K562 (cell line): ENCODE results near the gene KCNT1. TPM values are rescaled to one million over a fixed set of nuclear protein-coding genes. Genes with fewer than 3 reads are reported as not detected.

ENCODE experiments used
- ATAC-seq: fragments of 200-7000 bp; cut with Tn5 transposase; 3 replicates; pipeline ENCODE4 v1.9.1; 2020; ENCODE audit warnings: moderate library complexity
- BruUV-seq: library from RNA; stranded (reverse); fragments of 400-500 nt; replicated peaks from 2 replicates; lab custom pipeline; 2021; lab: Mats Ljungman, UMichigan
- CTCF ChIA-PET: fragments of 300-600 bp; formaldehyde crosslinking; extraction: SDS; loops from one replicate; lab custom pipeline; 2021; ENCODE audit warnings: low intra/inter-chr PET ratio; lab: Yijun Ruan, JAX
- POLR2A ChIA-PET: fragments of 300-600, 350-650 bp; sonication (Branson Sonifier 250); formaldehyde crosslinking; extraction: SDS; loops from one replicate; lab custom pipeline; 2021; ENCODE audit warnings: antibody characterized with exemption, inconsistent platforms; lab: Yijun Ruan, JAX
- DNase-seq, 4 experiments: peaks; one replicate each; pipeline versions ENCODE4 v3.0.0 to v3.0.0-alpha.2; 2011 to 2018; ENCODE audit warnings: low spot score in 3 of 4, mixed read lengths in 3 of 4; ENCODE audit errors: extremely low read depth in 1 of 4
- FAIRE-seq: peaks from 2 replicates; lab custom pipeline; 2011; peaks lifted over from hg19 to GRCh38; lab: Jason Lieb, UNC
- H2AFZ ChIP-seq: 2 replicates; pipeline ENCODE4 v1.6.0; 2011; ENCODE audit warnings: low read depth, low read length, control low read depth, inconsistent platforms
- H3K27ac ChIP-seq: fragments of 200-600 bp; 3 replicates; pipeline ENCODE4 v1.8.0; 2011; ENCODE audit warnings: low read depth, mild to moderate bottlenecking, control low read depth, inconsistent platforms, low read length, moderate library complexity, mixed read lengths; ENCODE audit errors: extremely low read depth
- H3K27me3 ChIP-seq, 2 experiments: fragments of 300-600 bp in 1 of 2; 2 replicates in 1 of 2; 3 replicates in 1 of 2; pipeline versions ENCODE4 v1.6.0 to v1.8.0; 2011; ENCODE audit warnings: inconsistent platforms in 2 of 2, low read length in 2 of 2, mild to moderate bottlenecking in 1 of 2, mixed read lengths in 1 of 2, moderate library complexity in 1 of 2; ENCODE audit not compliant: control insufficient read depth in 2 of 2, insufficient read depth in 2 of 2
- H3K36me3 ChIP-seq: fragments of 300-600 bp; 3 replicates; pipeline ENCODE4 v1.8.0; 2011; ENCODE audit warnings: mild to moderate bottlenecking, low read length, inconsistent platforms; ENCODE audit not compliant: control insufficient read depth, insufficient read depth
- H3K4me1 ChIP-seq, 2 experiments: fragments of 200-600 bp in 1 of 2; replicated peaks in 1 of 2; 2 replicates in 1 of 2; 3 replicates in 1 of 2; pipeline versions ENCODE4 v1.5.1 to v1.8.0; 2011; ENCODE audit warnings: inconsistent platforms in 2 of 2, low read length in 2 of 2, mild to moderate bottlenecking in 1 of 2, mixed read lengths in 1 of 2, moderate library complexity in 1 of 2; ENCODE audit not compliant: control insufficient read depth in 2 of 2, insufficient read depth in 2 of 2
- H3K4me2 ChIP-seq: 2 replicates; pipeline ENCODE4 v1.6.1; 2011; ENCODE audit warnings: low read length, control low read depth, inconsistent platforms, mixed read lengths; ENCODE audit not compliant: insufficient read depth
- H3K4me3 ChIP-seq: fragments of 200-600 bp; sonication (generic), shearing (Covaris generic); 2 replicates; pipeline ENCODE4 v1.5.1; 2016; ENCODE audit warnings: control low read depth, inconsistent platforms
- H3K79me2 ChIP-seq: fragments of 200-600 bp; 3 replicates; pipeline ENCODE4 v1.8.0; 2011; ENCODE audit warnings: low read length, inconsistent platforms; ENCODE audit not compliant: control insufficient read depth, insufficient read depth
- H3K9ac ChIP-seq, 2 experiments: 2 replicates each; pipeline versions ENCODE4 v1.6.0 to v1.6.1; 2011; ENCODE audit warnings: low read depth in 2 of 2, low read length in 2 of 2, control low read depth in 1 of 2, inconsistent platforms in 1 of 2, mild to moderate bottlenecking in 1 of 2, mixed read lengths in 1 of 2; ENCODE audit not compliant: insufficient read depth in 1 of 2
- H3K9me1 ChIP-seq: one replicate; pipeline ENCODE4 v1.6.0; 2011; ENCODE audit warnings: inconsistent platforms, mild to moderate bottlenecking, low read length, moderate library complexity; ENCODE audit not compliant: control insufficient read depth, insufficient read depth
- H3K9me3 ChIP-seq: replicated peaks from 2 replicates; pipeline ENCODE4 v1.5.1; 2011; ENCODE audit warnings: low read depth, low read length, inconsistent platforms; ENCODE audit not compliant: control insufficient read depth, insufficient read depth
- H4K20me1 ChIP-seq: replicated peaks from 2 replicates; pipeline ENCODE4 v1.6.1; 2011; ENCODE audit warnings: low read length, inconsistent platforms, mixed read lengths; ENCODE audit not compliant: control insufficient read depth, insufficient read depth
- CAMTA2 ChIP-seq: fragments of 250-450 bp; sonication (Bioruptor Pico); conservative IDR thresholded peaks from 2 replicates; pipeline ENCODE4 v1.5.1; 2022
- KLF1 ChIP-seq: fragments of 450-650 bp; IDR thresholded peaks from 2 replicates; pipeline ENCODE4 v1.6.1; 2016; ENCODE audit warnings: missing genetic modification characterization, missing compliant biosample characterization
- KLF13 ChIP-seq: fragments of 450-650 bp; IDR thresholded peaks from 2 replicates; pipeline ENCODE4 v1.6.1; 2016; ENCODE audit warnings: missing genetic modification characterization, low read depth, mild to moderate bottlenecking, missing compliant biosample characterization, moderate library complexity, borderline replicate concordance
- MECOM ChIP-seq: fragments of 250-450 bp; sonication (Bioruptor Pico); IDR thresholded peaks from 2 replicates; pipeline ENCODE4 v1.8.0; 2022; ENCODE audit warnings: inconsistent platforms
- MEF2A ChIP-seq: IDR thresholded peaks from 2 replicates; pipeline ENCODE4 v1.6.1; 2011; ENCODE audit warnings: low read depth, mild to moderate bottlenecking, low read length, moderate library complexity; ENCODE audit not compliant: control insufficient read depth
- RNF2 ChIP-seq: sonication (generic); IDR thresholded peaks from 2 replicates; pipeline ENCODE4 v1.6.1; 2016
- SMC3 ChIP-seq: conservative IDR thresholded peaks from 2 replicates; pipeline ENCODE4 v1.6.1; 2011; ENCODE audit warnings: low read depth, low read length, improper control_type of control experiment; ENCODE audit not compliant: insufficient read depth
- TGIF2 ChIP-seq: sonication (generic); formaldehyde crosslinking; IDR thresholded peaks from 2 replicates; pipeline ENCODE4 v1.8.1; 2022; ENCODE audit warnings: mild to moderate bottlenecking, missing genetic modification reagents, moderate library complexity
- ZNF282 ChIP-seq: sonication (generic); formaldehyde crosslinking; IDR thresholded peaks from 2 replicates; pipeline ENCODE4 v1.8.1; 2023; ENCODE audit warnings: missing genetic modification reagents
- ZNF384 ChIP-seq: IDR thresholded peaks from 2 replicates; pipeline ENCODE4 v1.6.1; 2012; ENCODE audit warnings: low read depth, low read length, improper control_type of control experiment
- ZNF764 ChIP-seq: fragments of 250-450 bp; sonication (Bioruptor Pico); IDR thresholded peaks from 2 replicates; pipeline ENCODE4 v1.4.0; 2020; ENCODE audit warnings: low read depth, mild to moderate bottlenecking, moderate library complexity
- WGBS: fragments of 100-300 bp; shearing (Covaris generic); methylation state at CpG from one replicate; pipeline ENCODE4 v1.1.6; 2016; ENCODE audit warnings: low coverage, mixed read lengths; ENCODE audit not compliant: insufficient coverage; ENCODE audit errors: missing lambda C conversion rate; 5-methylcytosine and 5-hydroxymethylcytosine counted together
- in situ Hi-C: fragments of 300-500 bp; cut with MboI; formaldehyde crosslinking; loops from 4 replicates; pipeline ENCODE4 v1.15.0; 2018; ENCODE audit warnings: inconsistent platforms, mixed read lengths
- intact Hi-C: fragments of 100-400 bp; cut with micrococcal nuclease; formaldehyde crosslinking; loops from 2 replicates; pipeline ENCODE4 v1.14.2; 2022
- polyA plus RNA-seq, 8 experiments: library from polyadenylated mRNA; depleted of rRNA in 4 of 8; stranded (reverse) in 5 of 8; unstranded in 3 of 8; fragments of >200 nt; fragmentation: Nextera tagmentation in 2 of 8; fragmentation: Illumina TruSeq in 1 of 8; extraction: Ambion mirVana in 2 of 8; extraction: Trizol in 1 of 8; gene quantifications; 2 replicates each; pipeline versions ENCODE4 v1.2.1 to v1.2.3, GENCODE V29; 2011 to 2014; ENCODE audit warnings: inconsistent platforms in 1 of 8, missing spikeins in 1 of 8
- total RNA-seq, 7 experiments: library from RNA; depleted of rRNA in 6 of 7; stranded (reverse); fragments of >200 nt in 6 of 7; fragmentation: Illumina TruSeq in 2 of 7; extraction: Trizol in 2 of 7; gene quantifications; 2 replicates each; pipeline versions ENCODE4 v1.2.1 to v1.2.3, GENCODE V29; 2011 to 2021; ENCODE audit warnings: low replicate concordance in 1 of 7
- TF ChIP-seq, protein P1 (sequence below): fragments of 450-650 bp; IDR thresholded peaks from 2 replicates; pipeline ENCODE4 v1.6.1; 2016
- TF ChIP-seq, protein P2 (sequence below), 2 experiments: fragments of 450-650 bp in 1 of 2; sonication (generic) in 1 of 2; formaldehyde crosslinking in 1 of 2; IDR thresholded peaks in 1 of 2; conservative IDR thresholded peaks in 1 of 2; 2 replicates each; pipeline versions ENCODE4 v1.6.1 to v1.8.1; 2016 to 2023; ENCODE audit warnings: mild to moderate bottlenecking in 2 of 2, moderate library complexity in 2 of 2, inconsistent platforms in 1 of 2, missing genetic modification reagents in 1 of 2
- TF ChIP-seq, protein P3 (sequence below): sonication (generic); formaldehyde crosslinking; IDR thresholded peaks from 2 replicates; pipeline ENCODE4 v1.8.0; 2022; ENCODE audit warnings: missing genetic modification reagents, mild to moderate bottlenecking, moderate library complexity, borderline replicate concordance
- TF ChIP-seq, protein P4 (sequence below): fragments of 450-650 bp; IDR thresholded peaks from 2 replicates; pipeline ENCODE4 v1.6.1; 2016; ENCODE audit warnings: missing biosample characterization, missing genetic modification characterization
- TF ChIP-seq, protein P5 (sequence below), 2 experiments: fragments of 200-800 bp in 1 of 2; sonication (Bioruptor generic) in 1 of 2; sonication (generic) in 1 of 2; formaldehyde crosslinking in 1 of 2; IDR thresholded peaks in 1 of 2; conservative IDR thresholded peaks in 1 of 2; 2 replicates each; pipeline versions ENCODE4 v1.5.0 to v1.6.1; 2016 to 2020; ENCODE audit warnings: missing compliant biosample characterization in 1 of 2, missing genetic modification characterization in 1 of 2, missing genetic modification reagents in 1 of 2

Gene KCNT1
- total and polyA plus RNA-seq, 9 of the 15 experiments (the other 6 are each of a cell fraction or from before 2014, with no cell fraction given), result 0.05 TPM; not detected in 8

DNA sequence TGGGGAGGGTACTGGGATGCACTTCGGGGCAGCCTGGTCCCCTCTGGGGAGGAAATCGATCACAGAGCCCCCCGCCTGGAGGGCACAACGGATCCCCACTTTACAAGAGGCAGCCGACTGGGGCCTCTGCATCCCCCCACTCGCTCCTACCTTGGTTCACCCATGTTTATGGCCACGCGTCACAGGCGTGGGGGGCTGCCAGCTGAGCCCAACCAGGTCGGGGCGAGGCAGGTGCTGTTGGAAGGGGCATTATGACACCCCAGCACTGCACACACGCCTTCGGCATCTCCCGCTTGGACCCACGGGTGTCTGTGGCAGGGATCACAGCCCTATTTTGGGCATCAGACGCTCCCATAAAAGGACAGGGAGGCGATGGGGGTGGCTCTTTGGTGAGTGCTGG lies 17.3 kb upstream of the KCNT1 start (continued):
- TF ChIP-seq ZNF282 (no peak), KLF1 (no peak), MECOM (CRISPR knock-in tag) (no peak), RNF2 (no peak), CAMTA2 (no peak)

DNA sequence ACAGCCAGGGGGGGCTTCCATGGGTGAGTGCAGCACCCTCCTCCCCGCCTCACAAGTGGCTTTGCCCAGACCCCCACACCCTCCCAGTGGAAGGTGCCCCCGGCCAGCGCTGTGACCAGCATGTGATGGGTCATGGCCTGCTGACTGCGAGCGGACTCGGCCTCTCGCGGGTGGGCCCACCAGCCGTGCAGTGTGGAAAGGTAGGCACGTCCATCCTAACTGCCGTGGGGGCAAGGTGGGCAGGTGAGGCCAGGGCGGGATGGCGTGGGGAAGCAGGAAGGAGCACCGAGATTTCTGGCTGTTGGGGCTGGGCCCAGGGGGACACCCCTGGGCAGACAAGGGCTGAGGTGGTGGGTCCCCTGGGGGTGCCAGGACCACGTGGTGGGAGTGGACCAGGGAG lies 14.8 kb upstream of the KCNT1 start:
- WGBS, result 2% methylated on average over 14 of the region's 15 CpGs
- ATAC-seq (no peak), FAIRE-seq (no peak), DNase-seq (no peak)
- intact Hi-C loops (loop anchor here (10.0 kb wide), 1 partner anchor 82 kb away; no protein-coding TSS in a partner anchor), in situ Hi-C loops (no loop called here)
- Histone ChIP-seq H3K36me3 (no peaks in the 10 kb centered on the region), H3K79me2 (no peaks in the 10 kb centered on the region), H3K27ac (no peak overlapping the region), H3K9me1 (no peaks in the 10 kb centered on the region), H3K4me3 (no peak overlapping the region), H3K9me3 (no peaks in the 10 kb centered on the region; the same call in 1 of the 2 replicates), H4K20me1 (no peaks in the 10 kb centered on the region; the same call in 1 of the 2 replicates), H3K27me3 (peaks cover 13 to 79% of the 10 kb centered on the region in 2 experiments; a peak in 4 of 5 replicates), H3K4me1 (peaks cover 0 to 18% of the 10 kb centered on the region in 2 experiments; a peak in 1 of 5 replicates), H2AFZ (no peak overlapping the region), H3K4me2 (no peak overlapping the region), H3K9ac (no peak overlapping the region)
- no TSS peak for BruUV-seq
- ChIA-PET CTCF (no interaction called here), POLR2A (no interaction called here)
- TF ChIP-seq, protein P1, sequence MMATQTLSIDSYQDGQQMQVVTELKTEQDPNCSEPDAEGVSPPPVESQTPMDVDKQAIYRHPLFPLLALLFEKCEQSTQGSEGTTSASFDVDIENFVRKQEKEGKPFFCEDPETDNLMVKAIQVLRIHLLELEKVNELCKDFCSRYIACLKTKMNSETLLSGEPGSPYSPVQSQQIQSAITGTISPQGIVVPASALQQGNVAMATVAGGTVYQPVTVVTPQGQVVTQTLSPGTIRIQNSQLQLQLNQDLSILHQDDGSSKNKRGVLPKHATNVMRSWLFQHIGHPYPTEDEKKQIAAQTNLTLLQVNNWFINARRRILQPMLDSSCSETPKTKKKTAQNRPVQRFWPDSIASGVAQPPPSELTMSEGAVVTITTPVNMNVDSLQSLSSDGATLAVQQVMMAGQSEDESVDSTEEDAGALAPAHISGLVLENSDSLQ, result no peak
- TF ChIP-seq ZNF764 (CRISPR knock-in tag) (no peak), KLF13 (tag) (no peak), MEF2A (no peak), SMC3 (no peak), CAMTA2 (no peak), TGIF2 (CRISPR knock-in tag) (no peak), ZNF384 (no peak)
- TF ChIP-seq, protein P2, sequence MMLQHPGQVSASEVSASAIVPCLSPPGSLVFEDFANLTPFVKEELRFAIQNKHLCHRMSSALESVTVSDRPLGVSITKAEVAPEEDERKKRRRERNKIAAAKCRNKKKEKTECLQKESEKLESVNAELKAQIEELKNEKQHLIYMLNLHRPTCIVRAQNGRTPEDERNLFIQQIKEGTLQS (IDR thresholded peaks at IDR 0.05), result no peak
- TF ChIP-seq, protein P2 (CRISPR knock-in tag; conservative IDR thresholded peaks at IDR 0.05), result no peak
- TF ChIP-seq, protein P3, sequence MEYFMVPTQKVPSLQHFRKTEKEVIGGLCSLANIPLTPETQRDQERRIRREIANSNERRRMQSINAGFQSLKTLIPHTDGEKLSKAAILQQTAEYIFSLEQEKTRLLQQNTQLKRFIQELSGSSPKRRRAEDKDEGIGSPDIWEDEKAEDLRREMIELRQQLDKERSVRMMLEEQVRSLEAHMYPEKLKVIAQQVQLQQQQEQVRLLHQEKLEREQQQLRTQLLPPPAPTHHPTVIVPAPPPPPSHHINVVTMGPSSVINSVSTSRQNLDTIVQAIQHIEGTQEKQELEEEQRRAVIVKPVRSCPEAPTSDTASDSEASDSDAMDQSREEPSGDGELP (CRISPR knock-in tag), result no peak
- TF ChIP-seq, protein P4, sequence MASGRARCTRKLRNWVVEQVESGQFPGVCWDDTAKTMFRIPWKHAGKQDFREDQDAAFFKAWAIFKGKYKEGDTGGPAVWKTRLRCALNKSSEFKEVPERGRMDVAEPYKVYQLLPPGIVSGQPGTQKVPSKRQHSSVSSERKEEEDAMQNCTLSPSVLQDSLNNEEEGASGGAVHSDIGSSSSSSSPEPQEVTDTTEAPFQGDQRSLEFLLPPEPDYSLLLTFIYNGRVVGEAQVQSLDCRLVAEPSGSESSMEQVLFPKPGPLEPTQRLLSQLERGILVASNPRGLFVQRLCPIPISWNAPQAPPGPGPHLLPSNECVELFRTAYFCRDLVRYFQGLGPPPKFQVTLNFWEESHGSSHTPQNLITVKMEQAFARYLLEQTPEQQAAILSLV (tag), result no peak
- TF ChIP-seq, protein P5, sequence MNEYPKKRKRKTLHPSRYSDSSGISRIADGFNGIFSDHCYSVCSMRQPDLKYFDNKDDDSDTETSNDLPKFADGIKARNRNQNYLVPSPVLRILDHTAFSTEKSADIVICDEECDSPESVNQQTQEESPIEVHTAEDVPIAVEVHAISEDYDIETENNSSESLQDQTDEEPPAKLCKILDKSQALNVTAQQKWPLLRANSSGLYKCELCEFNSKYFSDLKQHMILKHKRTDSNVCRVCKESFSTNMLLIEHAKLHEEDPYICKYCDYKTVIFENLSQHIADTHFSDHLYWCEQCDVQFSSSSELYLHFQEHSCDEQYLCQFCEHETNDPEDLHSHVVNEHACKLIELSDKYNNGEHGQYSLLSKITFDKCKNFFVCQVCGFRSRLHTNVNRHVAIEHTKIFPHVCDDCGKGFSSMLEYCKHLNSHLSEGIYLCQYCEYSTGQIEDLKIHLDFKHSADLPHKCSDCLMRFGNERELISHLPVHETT (CRISPR knock-in tag; conservative IDR thresholded peaks at IDR 0.05 in 1 of 2, IDR thresholded peaks at IDR 0.05 in 1 of 2), result no peak
